GM18907 (cell line): ENCODE data around the gene SLC39A13.
A peak's percentile ranks its signal among the peaks of the same experiment; 100 is the strongest.

Source experiments
- ATAC-seq: cut with Tn5 transposase; IDR thresholded peaks from one replicate; pipeline ENCODE4 v1.9.1; 2021; ENCODE audit warnings: mild to moderate bottlenecking, moderate library complexity; ENCODE audit not compliant: unreplicated experiment

SLC39A13 gene

DNA sequence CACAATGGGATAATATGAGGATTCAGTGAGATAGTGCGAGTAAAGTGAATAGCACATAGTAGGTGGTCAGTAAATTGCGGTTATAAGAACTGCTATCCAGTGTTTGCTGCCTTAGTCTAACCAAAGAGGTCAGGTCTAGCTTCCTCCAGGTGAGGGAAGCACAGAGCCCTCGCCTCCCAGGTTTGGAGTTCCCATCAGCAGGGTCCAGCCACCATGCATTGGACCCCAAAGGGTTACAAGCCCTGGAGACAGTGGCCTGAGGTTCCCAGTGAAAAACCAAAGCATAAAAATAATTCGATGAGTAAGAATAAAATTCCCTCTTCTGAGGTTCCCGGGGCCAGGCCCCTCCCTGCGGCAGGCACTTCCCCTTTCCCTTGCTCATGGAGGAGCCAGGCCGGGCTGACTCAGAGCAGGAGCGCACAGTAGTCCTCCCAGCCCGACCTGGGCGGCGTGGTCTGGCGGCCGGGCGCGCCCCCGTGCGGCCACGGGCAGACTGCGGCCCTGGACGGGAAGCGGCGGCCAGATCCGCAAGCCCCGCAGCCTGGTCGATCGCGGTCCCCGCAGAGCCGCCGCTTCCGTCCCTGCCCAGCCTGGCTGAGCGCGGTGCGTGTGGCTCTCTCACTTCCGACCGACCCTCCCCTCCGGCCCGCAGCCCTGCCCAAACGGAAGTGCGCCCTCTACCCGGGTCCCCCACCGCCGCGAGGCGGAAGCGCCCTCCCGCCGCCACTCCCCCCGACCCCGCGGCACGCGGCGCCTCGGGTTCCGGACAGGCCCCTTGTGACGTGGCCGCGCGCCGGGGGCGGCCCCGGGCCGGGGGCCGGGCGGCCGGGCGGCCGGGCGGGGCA lies at the start of gene SLC39A13:
TSS of gene SLC39A13 (plus strand) at position 845 of the 845 bp plus-strand sequence. CDS start 1,505 bp downstream, outside the sequence.
- peak; percentile 87 for ATAC-seq

DNA sequence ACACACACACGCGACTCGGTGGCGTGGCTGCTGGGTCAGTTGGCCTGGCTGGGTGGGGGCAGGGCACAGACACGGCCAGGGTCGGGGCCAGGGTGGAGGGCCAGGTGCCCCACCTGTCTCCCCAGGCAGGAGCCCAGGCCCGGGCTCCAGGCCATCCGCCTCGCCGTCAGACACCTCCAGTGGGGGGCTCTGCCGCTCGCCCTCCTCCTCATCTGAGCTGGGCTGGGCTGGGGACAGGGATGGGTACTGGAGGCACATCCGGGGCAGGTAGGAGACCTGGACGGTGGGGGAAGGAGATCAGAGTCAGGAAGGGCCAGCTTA lies 49.7 kb upstream of the SLC39A13 start:
- ATAC-seq: no peak

DNA sequence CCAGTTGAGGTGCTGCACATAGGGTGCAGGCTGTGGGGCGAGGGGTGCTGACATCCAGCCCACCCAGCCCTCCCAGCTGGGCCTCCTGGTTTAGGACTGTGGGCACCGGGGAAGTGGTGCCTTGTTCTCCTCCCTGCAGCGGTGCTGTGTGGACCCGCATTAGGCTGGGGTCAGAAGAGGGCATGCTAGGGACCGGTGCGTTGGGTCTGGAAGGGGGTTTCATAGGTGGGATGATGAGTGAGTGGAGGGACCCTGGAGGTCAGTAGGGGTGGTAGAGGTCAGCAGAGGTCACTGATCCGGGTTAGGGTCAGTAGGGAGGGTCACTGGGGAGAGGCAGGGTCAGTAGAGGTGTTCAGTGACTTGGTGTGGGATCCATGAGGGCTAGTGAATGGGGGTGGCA lies 49.2 kb upstream of the SLC39A13 start:
- no peak for ATAC-seq

DNA sequence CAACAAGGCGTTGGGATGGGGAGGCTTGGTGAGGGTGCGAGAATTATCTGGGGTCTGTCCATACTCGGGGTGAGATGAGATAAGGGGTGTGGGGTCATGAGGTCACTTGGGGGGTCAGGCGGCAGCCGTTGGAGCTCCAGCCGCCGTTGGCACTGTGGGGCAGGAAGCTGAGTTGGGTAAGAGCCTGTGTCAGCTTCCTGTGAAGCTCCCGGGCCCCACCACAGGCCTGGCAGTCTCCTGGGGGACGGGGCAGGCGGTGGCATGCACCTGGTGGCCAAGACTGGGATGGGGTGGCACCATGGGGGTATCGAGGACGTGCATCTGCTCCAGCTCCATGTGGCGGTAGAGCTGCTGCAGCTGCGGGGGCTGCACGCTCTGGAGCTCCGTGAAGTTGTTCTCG lies 48.8 kb upstream of the SLC39A13 start:
- no peak for ATAC-seq

DNA sequence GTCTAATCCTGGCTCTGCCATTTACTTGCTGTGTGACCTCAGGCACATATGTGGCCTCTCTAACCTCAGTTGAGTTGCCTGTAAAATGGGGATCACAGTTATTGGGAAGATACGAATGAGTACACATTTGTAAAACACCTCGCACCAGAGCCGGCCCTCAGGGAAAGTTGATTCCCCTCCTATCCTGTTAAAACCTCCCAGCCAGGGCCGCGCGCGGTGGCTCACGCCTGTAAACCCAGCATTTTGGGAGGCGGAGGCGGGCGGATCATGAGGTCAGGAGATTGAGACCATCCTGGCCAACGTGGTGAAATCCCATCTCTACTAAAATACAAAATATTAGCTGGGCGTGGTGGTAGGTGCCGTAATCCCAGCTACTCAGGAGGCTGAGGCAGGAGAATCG lies 48.0 kb upstream of the SLC39A13 start:
- ATAC-seq: no peak

DNA sequence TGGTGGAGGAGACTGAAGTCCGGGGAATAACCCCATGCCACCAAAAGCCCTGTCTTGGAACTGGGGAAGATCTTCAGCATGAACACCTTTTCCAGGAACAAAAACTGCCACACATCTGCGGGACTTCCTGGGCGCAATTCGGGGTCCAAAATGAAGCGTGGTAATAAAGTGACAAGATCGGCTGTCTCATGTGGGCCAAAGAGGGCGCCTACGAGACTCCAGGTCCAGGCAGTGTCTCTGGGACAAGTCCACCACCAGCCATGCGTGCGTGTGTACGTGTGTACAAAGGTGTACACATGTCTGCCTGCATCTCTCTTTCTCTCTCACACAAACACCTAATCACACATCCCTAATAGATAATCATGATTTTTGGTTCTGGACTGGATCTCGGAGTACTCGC lies 47.0 kb upstream of the SLC39A13 start:
- ATAC-seq: no peak

DNA sequence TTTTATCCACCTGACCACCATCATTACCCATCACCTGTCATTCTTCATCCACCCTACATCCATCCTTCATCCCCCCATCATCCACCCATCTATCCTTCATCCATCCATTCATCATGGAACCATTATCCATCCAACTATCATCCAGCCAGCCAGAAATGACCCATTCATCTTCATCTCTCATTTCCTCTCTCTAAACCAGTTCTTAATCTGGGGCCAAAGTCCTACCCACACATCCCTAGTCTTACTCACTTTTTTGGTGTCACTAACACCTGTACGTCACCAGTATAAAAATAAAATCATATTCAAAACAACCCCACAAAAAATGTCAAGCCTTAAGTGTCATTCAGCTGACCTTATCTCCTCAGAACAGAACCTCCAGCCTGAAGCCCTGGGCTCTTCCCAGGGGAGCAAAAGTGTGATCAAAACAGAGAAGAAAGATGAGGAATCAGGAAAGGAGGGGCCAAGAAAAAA lies 42.3 kb upstream of the SLC39A13 start:
- no peak for ATAC-seq

DNA sequence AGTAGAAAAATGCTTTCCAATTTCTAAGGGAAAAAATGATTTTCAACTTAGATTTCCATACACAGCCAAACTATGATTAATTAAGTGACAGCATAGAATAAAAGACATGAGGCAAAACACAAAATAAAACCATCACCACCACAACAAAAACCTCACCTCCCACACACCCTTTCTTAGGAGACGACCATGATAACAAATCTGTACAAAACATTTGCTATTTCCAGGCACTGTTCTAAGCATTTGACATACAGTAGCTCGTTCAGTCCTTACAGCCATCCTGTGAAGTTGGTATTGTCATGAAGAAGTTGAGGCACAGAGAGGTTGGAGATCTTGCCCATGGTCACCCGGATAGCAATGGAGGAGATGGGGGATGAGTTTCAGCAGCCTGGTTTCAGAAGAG lies 38.7 kb upstream of the SLC39A13 start:
- no peak for ATAC-seq

DNA sequence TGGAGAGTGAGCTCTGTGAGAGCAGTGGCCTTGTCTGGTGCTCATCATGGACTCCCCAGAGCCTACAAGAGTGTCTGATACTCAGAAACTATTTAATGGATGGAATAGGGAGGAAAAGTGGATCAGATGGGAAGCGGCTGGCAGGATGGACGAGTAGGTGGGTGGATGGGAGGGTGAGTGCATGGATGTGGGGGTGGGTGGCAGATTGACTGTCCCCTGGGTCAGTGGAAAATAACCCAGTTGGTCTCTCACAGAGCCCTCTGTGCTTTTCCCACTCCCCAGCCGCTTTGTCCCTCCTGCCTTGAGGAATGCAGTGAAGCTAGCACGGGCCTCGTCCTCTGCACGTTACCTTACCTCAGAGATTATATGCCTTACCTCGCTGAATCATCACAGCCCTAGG lies 36.0 kb upstream of the SLC39A13 start:
- no peak for ATAC-seq

DNA sequence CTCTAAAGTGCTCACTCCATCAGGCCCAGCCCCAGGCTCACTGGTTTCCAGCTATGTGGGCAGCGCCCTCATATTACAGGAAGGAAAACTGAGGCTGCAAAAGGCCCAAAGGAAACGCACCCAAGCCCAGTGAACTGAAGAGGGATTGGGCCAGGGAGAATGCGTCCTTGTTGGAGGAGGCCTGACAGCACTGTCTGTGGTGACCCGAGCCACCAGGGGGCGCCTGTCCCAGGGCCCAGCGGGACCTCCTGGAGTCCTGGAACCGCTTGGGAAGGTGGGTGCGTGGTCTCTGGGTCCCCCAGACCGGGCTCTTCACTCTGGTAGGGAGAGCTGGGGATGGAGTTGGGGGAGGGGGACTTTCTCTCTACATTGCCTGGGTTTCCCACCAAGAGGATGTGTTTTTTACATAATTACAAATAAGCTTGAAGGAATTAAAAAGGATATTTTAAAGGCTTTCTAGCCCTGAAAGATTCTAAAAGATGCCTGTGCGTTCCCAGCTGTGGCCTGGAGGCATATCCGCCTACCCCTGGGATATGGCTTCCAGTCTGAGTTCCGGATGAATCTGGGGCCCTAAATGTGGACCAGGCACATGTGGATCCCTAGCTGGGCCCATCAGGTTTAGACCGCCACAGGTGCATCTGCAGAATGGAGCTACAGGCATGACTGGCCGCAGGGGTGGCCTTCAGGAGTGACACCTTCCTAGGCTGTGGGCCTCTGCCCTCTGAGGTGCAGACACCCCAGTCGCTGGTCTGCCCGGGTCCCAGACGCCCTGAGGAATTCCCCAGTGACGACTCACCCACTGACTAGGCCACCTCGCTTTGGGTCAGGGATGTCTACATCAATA lies 34.3 kb upstream of the SLC39A13 start:
- ATAC-seq: peak; percentile 42

DNA sequence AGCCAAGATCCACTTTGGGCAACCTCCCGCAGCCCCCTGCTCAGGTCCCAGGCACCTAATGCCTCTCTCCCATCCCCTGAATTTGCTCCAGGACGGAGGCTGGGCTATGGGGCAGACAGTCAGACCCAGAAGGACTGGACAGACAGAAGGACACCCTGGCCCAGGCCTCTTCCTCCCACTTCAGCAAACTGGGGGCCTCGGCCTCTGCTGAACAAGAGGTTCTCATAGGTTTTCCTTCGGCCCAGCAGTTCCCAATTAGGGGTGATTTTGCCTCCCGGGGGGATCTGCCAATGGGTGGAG lies 33.7 kb upstream of the SLC39A13 start:
- ATAC-seq: no peak

DNA sequence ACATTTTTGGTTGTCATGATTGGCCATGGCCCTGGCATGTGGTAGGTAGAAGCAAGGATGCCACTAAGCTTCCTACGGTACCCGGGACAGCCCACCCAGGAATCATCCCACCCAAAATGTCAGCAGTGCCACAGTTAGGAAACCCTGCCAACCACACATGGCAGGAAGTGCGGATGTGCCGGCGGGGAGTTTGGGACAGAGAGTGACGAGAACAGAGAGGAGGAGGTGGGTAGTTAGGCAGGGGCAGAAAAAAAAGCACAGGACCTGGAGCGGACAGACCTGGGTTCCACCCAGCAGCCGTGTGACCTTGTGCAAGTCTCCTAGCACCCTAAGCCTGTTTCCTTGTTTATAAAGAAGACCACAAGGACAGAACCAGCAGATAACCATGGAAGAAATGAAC lies 33.4 kb upstream of the SLC39A13 start:
- no peak for ATAC-seq

DNA sequence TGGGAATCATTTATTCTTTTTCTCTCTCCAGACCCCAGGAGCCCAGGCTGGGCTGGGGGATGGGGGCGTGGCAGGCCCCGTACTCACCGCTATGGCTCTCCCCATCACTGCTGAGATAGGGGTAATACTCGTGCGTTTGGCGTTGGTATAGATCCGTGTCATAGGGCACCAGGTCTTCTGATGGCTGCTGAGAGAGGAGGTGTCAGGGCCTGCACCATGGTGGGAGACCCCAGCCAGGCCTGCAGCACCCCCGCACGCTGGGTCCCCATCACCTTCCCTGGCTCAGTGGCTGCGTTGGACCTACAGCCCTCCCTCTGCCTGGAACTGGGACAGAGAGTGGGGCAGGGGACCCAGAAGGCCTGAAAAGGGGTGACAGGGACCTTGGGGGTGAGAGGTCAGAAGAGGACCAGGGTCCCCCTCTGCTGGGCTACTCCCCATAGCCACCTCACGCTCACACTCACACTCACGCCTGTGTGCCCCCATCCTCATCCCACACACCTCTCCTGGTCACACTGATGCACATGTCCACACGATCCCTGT lies 32.8 kb upstream of the SLC39A13 start:
- ATAC-seq: no peak

DNA sequence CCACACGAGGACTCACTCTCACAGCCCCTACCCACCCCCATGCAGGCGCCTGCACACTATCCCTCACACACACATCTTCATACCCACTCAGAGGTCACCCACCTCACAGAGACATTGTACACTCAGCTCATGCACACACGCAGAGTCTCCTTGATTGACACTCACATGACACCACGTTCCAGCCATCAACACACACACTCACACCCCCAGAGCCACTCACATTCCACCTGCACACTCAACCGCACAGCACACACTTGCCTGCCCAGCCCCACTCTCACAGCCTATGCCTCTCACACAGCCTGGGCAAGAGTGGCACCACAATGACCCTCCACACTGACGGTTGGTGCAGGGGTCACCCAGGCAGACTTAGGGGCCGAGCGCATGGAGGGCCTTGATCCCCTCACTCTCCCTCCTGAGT lies 32.3 kb upstream of the SLC39A13 start:
- no peak for ATAC-seq

DNA sequence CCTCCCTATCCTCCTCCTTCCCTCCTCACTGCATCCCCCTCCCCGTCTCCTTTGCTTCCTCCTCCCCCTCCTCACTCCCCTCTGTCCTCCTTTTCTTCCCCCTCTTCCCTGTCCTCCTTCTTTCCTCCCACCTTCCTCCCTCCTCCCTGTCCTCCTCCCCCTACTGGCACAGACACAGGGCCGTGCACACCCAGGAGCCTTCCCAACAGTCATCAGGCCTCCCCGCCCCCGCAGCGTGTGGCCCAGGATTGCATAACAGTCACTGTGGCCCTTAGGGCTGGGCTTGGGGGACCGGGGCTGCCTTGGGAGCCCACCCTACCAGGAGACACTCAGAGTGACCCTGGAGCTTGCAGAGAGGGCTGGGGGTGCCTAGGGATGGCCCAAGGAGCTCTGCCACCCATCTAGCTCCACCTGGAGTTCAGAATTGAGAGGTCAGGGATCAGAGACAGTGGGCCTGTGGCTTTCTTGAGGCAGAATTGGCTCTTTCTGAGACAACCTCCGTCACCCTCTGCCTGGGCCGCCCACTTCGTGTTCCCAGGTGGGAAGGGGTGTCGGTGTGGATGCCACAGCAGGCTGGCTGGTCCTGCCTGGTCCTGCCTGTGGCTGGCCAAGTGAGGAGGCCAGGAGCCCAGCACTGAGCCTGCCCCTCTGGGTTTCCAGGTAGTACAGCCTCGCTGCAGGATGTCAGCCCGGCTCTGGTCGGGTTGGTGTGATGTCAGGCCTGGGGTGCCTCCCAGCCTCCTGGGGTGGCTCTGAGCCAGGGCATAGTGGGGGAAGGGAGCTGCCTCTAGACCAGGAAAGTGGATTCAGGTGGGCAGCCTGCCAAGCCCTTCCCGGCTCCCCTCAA lies 31.6 kb upstream of the SLC39A13 start:
- ATAC-seq: peak; percentile 41

DNA sequence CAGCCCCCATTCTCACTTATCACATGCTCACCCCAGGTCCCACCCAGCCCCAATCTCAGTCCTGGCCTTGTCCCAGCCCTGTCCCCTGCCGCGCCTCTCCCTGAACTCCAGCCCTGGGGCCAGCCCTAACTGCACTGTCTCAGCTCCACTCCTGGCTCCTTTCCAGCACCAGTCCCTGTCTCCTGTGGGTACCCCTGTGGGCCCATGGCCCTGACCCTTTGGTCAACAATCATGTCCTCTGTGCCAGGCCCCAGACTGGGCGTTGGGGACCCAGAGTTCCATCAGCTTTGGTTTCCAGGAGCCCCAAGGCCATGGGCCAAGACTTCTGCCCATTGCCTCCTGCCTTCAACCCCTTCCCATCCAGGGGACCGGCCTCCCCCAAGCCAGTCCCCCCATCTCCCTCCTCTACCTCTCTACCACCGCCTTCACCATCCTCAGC lies 30.8 kb upstream of the SLC39A13 start:
- ATAC-seq: peak; percentile 18

DNA sequence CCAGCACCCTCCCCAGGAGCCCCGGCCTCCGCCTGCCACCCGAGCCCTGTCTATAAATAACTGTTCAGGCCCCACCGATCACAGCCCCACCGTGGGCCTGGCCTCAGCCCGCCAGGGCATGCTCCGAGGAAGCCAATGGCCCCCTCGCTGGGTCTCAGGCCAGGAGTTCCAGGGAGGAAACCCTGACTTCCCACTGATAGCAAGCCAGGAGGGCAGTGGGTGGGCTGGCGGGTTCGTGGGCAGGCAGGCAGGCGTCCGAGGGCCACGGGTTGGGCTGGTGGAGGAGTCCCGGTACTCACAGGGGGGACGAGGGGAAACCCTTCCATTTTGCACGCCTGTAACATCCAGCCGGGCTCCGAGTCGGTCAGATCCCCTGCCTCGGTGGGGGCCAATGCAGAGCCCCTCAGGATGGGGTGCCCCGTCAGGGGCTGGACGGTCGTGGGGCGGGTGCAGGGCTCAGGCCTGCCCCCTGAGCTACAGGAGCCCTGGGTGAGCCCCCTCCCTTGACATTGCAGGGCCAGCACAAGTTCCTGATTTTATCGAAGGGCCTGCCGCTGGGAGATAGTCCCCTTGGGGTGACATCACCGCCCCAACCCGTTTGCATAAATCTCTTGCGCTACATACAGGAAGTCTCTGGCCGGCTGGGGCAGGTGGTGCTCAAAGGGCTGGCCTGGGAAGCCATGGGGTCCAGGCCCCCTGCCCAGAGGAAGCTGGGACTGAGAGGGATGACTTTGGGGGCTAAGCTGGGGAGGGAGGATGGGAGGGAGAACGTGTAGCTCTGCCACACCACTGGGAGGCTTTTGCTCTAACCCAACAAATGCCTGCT lies 30.2 kb upstream of the SLC39A13 start, which contains the start of gene SPI1:
TSS of gene SPI1 (minus strand) at position 538 of the 826 bp plus-strand sequence. CDS start at position 344, 194 bp downstream.
- peak; percentile 86 for ATAC-seq

DNA sequence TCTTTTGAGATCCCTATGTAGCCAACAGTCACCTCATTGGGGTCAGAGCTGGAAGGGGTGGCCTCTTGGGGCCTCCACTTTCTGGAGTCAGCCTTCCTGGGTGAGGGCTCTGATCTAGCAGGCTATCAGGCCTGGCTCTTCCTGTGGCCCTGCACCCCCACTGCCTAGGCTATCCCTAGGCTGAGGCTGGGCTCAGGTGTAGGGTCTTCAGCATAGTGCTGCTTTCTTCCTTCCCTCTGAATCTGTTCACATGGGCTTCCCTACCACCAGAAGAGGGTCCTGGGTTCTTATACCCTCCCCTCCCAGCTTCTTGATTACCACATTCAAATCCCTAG lies 29.6 kb upstream of the SLC39A13 start:
- peak; percentile 14 for ATAC-seq

DNA sequence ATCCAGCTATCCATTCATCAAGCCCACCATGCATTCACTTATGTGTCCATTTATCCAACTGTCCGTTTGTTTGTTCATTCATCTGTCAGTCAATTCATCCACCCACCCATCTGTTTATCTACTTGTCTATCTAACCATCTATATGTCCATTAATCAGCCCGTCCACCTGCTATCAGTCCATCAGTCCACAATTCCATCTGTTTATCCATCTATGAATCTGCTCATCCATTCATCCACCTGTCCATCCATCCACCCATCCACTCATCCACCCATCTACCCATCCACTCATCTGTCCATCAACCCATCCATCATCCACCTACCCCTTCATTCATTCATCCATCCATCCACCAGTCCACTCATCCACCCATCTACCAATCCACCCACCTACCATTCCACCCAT lies 29.1 kb upstream of the SLC39A13 start:
- ATAC-seq: no peak

DNA sequence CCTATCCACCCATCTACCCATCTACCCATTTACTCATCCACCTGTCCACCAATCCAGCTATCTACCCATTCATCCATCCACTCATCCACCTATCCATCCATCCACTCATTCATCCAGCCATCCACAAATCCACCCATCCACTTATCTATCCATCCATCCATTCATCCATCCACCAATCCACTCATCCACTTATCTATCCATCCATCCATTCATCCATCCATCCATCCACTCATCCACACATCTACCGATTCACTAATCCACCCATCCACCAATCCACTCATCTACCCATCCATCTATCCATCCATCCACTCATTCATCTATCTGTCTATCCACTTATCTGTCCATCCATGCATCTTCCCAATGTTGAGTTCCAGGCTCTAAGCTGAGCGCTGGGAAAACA lies 28.3 kb upstream of the SLC39A13 start:
- ATAC-seq: no peak
